OCI-LY1 (cell line): ENCODE results near the gene TMEM150C.

Experiments used
- EZH2 ChIP-seq: fragments of 200-600 bp; sonication (generic), shearing (Covaris generic); IDR thresholded peaks from 2 replicates; pipeline ENCODE4 v1.8.0; 2017; ENCODE audit warnings: borderline replicate concordance, mixed run types, mild to moderate bottlenecking, antibody characterized with exemption, low read length, moderate library complexity, mixed read lengths
- TF ChIP-seq, protein P1 (sequence below): fragments of 200-600 bp; sonication (generic), shearing (Covaris generic); IDR thresholded peaks from 2 replicates; pipeline ENCODE4 v1.5.1; 2017; ENCODE audit warnings: mild to moderate bottlenecking, antibody characterized with exemption, low read length, moderate library complexity, mixed read lengths

DNA sequence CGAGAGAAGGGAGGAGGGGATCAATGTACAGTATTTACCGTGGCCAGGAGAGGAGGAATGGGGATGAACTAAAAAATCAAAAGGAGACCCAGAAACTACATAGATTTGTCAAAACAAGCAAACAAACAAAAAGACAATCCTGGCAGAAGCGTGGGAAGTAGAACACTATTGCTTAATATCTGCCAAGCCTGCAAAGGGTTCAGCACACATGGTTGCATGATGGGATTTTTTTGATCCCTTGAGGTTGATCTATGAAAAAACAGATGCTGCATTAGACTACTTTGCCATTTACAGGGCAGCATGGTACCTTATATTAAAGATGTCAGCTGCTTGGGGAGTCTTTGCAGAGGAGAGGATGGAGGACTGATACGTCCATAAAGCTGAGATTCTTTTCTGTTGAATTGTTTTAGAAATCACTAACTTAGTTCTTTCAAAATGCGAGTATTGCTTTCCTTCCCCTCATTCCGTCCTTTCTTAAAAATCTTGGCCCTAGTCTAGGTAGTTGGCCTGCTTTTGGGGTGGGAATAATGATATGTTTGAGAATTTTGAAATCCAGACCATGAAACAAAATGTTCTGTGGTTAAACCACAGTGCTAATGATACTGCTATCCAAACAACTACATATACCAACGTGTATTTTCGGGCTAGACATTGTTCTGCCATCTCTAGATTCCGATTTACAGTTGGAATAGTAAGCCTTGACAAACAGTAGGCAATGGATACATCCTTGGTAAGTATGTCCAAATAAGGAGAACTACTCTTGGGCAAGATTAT lies 39.6 kb upstream of the TMEM150C start:
- TF ChIP-seq, protein P1, sequence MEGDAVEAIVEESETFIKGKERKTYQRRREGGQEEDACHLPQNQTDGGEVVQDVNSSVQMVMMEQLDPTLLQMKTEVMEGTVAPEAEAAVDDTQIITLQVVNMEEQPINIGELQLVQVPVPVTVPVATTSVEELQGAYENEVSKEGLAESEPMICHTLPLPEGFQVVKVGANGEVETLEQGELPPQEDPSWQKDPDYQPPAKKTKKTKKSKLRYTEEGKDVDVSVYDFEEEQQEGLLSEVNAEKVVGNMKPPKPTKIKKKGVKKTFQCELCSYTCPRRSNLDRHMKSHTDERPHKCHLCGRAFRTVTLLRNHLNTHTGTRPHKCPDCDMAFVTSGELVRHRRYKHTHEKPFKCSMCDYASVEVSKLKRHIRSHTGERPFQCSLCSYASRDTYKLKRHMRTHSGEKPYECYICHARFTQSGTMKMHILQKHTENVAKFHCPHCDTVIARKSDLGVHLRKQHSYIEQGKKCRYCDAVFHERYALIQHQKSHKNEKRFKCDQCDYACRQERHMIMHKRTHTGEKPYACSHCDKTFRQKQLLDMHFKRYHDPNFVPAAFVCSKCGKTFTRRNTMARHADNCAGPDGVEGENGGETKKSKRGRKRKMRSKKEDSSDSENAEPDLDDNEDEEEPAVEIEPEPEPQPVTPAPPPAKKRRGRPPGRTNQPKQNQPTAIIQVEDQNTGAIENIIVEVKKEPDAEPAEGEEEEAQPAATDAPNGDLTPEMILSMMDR = no peak
- no peak for TF ChIP-seq EZH2
